ENCODE data around the gene CHRNE. TPM values are rescaled to one million over a fixed set of nuclear protein-coding genes. Genes with fewer than 3 reads are reported as not detected.

Gene CHRNE
- total and polyA plus RNA-seq, 2 experiments from 2014 or later: 0.24 to 1.2 TPM

- Mint-ChIP-seq H3K36me3 (ENCODE audit: low read depth) (no peaks in the 10 kb centered on the region), H3K9me3 (no peaks in the 10 kb centered on the region), H3K27me3 (ENCODE audit: insufficient read depth, low read depth, poor library complexity) (peaks cover 7% of the 10 kb centered on the region), H3K4me1 (peaks cover 9% of the 10 kb centered on the region), H3K27ac (no peak overlapping the region), H3K4me3 (no peak overlapping the region)
- Histone ChIP-seq H3K27me3 (ENCODE audit: insufficient read depth) (no peaks in the 10 kb centered on the region), H3F3A (replicated peaks; ENCODE audit: low read depth) (peaks cover 2% of the 10 kb centered on the region; the same call in 1 of the 2 replicates), H3K4me3 (no peak overlapping the region), H3K4me1 (ENCODE audit: insufficient read depth) (0 out of 2 replicates have a peak, but pooled peaks cover 6% of the 10 kb centered on the region), H3K4me2 (no peak overlapping the region), H4K20me1 (replicated peaks; ENCODE audit: insufficient read depth) (no peaks in the 10 kb centered on the region), H3K79me2 (replicated peaks; ENCODE audit: insufficient read depth) (no peaks in the 10 kb centered on the region), H3K27ac (ENCODE audit: low read depth) (no peak overlapping the region), H3K36me3 (ENCODE audit: insufficient read depth) (no peaks in the 10 kb centered on the region), H2AFZ (no peak overlapping the region), H3K9me2 (ENCODE audit: insufficient read depth) (no peaks in the 10 kb centered on the region)
- DNase-seq (ENCODE audit: low spot score): no peak
- TF ChIP-seq STAT1 (IDR thresholded peaks at IDR 0.05; ENCODE audit: unreplicated experiment) (no peak), ZNF331 (CRISPR knock-in tag; IDR thresholded peaks at IDR 0.05; ENCODE audit: low read depth) (no peak), EZH2 (IDR thresholded peaks at IDR 0.05; ENCODE audit: low read depth, unreplicated experiment) (no peak), CREB1 (CRISPR knock-in tag; IDR thresholded peaks at IDR 0.05; ENCODE audit: low read depth) (no peak), NANOG (IDR thresholded peaks at IDR 0.05; ENCODE audit: borderline replicate concordance) (no peak)
- TF ChIP-seq, protein P1, sequence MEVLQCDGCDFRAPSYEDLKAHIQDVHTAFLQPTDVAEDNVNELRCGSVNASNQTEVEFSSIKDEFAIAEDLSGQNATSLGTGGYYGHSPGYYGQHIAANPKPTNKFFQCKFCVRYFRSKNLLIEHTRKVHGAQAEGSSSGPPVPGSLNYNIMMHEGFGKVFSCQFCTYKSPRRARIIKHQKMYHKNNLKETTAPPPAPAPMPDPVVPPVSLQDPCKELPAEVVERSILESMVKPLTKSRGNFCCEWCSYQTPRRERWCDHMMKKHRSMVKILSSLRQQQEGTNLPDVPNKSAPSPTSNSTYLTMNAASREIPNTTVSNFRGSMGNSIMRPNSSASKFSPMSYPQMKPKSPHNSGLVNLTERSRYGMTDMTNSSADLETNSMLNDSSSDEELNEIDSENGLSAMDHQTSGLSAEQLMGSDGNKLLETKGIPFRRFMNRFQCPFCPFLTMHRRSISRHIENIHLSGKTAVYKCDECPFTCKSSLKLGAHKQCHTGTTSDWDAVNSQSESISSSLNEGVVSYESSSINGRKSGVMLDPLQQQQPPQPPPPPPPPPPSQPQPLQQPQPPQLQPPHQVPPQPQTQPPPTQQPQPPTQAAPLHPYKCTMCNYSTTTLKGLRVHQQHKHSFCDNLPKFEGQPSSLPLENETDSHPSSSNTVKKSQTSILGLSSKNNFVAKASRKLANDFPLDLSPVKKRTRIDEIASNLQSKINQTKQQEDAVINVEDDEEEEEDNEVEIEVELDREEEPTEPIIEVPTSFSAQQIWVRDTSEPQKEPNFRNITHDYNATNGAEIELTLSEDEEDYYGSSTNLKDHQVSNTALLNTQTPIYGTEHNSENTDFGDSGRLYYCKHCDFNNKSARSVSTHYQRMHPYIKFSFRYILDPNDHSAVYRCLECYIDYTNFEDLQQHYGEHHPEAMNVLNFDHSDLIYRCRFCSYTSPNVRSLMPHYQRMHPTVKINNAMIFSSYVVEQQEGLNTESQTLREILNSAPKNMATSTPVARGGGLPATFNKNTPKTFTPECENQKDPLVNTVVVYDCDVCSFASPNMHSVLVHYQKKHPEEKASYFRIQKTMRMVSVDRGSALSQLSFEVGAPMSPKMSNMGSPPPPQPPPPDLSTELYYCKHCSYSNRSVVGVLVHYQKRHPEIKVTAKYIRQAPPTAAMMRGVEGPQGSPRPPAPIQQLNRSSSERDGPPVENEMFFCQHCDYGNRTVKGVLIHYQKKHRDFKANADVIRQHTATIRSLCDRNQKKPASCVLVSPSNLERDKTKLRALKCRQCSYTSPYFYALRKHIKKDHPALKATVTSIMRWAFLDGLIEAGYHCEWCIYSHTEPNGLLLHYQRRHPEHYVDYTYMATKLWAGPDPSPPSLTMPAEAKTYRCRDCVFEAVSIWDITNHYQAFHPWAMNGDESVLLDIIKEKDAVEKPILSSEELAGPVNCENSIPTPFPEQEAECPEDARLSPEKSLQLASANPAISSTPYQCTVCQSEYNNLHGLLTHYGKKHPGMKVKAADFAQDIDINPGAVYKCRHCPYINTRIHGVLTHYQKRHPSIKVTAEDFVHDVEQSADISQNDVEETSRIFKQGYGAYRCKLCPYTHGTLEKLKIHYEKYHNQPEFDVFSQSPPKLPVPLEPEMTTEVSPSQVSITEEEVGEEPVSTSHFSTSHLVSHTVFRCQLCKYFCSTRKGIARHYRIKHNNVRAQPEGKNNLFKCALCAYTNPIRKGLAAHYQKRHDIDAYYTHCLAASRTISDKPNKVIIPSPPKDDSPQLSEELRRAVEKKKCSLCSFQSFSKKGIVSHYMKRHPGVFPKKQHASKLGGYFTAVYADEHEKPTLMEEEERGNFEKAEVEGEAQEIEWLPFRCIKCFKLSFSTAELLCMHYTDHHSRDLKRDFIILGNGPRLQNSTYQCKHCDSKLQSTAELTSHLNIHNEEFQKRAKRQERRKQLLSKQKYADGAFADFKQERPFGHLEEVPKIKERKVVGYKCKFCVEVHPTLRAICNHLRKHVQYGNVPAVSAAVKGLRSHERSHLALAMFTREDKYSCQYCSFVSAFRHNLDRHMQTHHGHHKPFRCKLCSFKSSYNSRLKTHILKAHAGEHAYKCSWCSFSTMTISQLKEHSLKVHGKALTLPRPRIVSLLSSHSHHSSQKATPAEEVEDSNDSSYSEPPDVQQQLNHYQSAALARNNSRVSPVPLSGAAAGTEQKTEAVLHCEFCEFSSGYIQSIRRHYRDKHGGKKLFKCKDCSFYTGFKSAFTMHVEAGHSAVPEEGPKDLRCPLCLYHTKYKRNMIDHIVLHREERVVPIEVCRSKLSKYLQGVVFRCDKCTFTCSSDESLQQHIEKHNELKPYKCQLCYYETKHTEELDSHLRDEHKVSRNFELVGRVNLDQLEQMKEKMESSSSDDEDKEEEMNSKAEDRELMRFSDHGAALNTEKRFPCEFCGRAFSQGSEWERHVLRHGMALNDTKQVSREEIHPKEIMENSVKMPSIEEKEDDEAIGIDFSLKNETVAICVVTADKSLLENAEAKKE (CRISPR knock-in tag; IDR thresholded peaks at IDR 0.05): no peak
- peak; percentile 23; the same call in 1 of the 3 replicates for ATAC-seq
Observed at GRCh38 chr17:4920351-4921048, 17.6 kb upstream of the CHRNE start.
